ES-I3 (cell line): ENCODE measurements around the gene HDHD5.

Experiments
- H3K36me3 ChIP-seq: 2 replicates; pipeline ENCODE4 v1.6.1; 2013; ENCODE audit warnings: mild to moderate bottlenecking, low read length, control low read depth, moderate library complexity; ENCODE audit not compliant: insufficient read depth
- H3K4me1 ChIP-seq: 2 replicates; pipeline ENCODE4 v1.6.1; 2013; ENCODE audit warnings: mild to moderate bottlenecking, control low read depth, low read length; ENCODE audit not compliant: insufficient read depth
- H3K9ac ChIP-seq: 2 replicates; pipeline ENCODE4 v1.6.1; 2013; ENCODE audit warnings: low read depth, mild to moderate bottlenecking, low read length, moderate library complexity
- H3K9me3 ChIP-seq: 2 replicates; pipeline ENCODE4 v1.6.1; 2013; ENCODE audit warnings: mild to moderate bottlenecking, low read length, moderate library complexity; ENCODE audit not compliant: control insufficient read depth, insufficient read depth

The HDHD5 gene

DNA sequence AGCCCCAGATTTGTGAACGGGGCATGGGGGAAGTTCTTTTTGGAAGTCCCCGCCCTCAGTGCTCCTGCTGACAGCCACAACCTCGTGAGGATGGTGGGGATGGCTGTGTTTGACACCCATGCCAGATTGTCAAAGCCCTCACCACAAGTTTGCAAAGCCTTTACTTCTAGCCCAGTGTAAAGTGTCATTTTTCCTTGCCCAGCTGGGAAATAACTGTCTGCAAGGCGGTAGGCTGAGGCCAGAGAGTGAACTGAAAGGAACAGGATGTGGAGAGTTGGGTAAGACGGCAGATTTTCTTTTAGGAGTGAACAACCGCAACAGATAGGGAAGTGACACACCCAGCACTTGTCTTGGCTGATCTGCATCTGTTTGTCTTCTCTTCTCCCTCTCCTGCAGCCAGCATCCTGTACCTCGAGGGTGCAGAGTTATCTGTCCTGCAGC is 60.7 kb downstream of the HDHD5 start:
- Histone ChIP-seq H3K9me3 (no peaks in the 10 kb centered on the region), H3K9ac (no peak overlapping the region), H3K4me1 (no peaks in the 10 kb centered on the region), H3K36me3 (peaks cover 4% of the 10 kb centered on the region; the same call in 1 of the 2 replicates)

GRCh38 chr22:17097701-17098100 is 61.4 kb downstream of the HDHD5 start:
- H3K4me1 ChIP-seq = no peaks in the 10 kb centered on the region
- H3K9ac ChIP-seq = no peak overlapping the region
- peaks cover 4% of the 10 kb centered on the region; the same call in 1 of the 2 replicates for H3K36me3 ChIP-seq
- no peaks in the 10 kb centered on the region for H3K9me3 ChIP-seq

DNA sequence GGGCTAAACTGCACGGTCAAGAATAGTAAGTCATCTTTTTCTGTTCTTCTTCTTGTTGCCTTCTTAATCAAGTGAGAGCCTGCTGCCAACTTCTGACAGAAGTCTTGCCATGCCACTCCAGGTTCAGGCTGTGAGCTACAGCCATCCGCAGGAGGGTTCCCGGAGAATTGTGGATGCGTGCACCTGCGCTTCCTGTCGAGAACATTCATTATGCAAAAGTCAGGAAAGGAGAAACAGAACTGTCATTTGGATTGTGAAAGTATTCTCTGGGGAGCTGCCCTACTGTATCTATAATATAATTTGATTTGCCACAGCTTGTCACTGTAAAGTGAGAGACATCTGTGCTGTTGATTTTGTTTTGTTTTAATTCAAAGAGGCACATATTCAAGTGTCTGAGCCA is 62.0 kb downstream of the HDHD5 start:
- Histone ChIP-seq H3K9me3 (no peaks in the 10 kb centered on the region), H3K9ac (no peak overlapping the region), H3K4me1 (no peaks in the 10 kb centered on the region), H3K36me3 (peaks cover under 1% of the 10 kb centered on the region; the same call in 1 of the 2 replicates)

- H3K9ac ChIP-seq = no peak overlapping the region
- H3K36me3 ChIP-seq = no peaks in the 10 kb centered on the region; the same call in 1 of the 2 replicates
- H3K4me1 ChIP-seq = no peaks in the 10 kb centered on the region
- H3K9me3 ChIP-seq = no peaks in the 10 kb centered on the region
Measured at GRCh38 chr22:17096071-17096470, 63.0 kb downstream of the HDHD5 start.

- H3K4me1 ChIP-seq = no peaks in the 10 kb centered on the region
- no peak overlapping the region for H3K9ac ChIP-seq
- H3K9me3 ChIP-seq = no peaks in the 10 kb centered on the region
- H3K36me3 ChIP-seq = no peaks in the 10 kb centered on the region; the same call in 1 of the 2 replicates
Measured at GRCh38 chr22:17095538-17095937, 63.5 kb downstream of the HDHD5 start.

GRCh38 chr22:17093081-17093480 is 66.0 kb downstream of the HDHD5 start:
- no peak overlapping the region for H3K9ac ChIP-seq
- H3K4me1 ChIP-seq = no peaks in the 10 kb centered on the region
- H3K36me3 ChIP-seq = no peaks in the 10 kb centered on the region; the same call in 1 of the 2 replicates
- no peaks in the 10 kb centered on the region for H3K9me3 ChIP-seq

GRCh38 chr22:17091851-17092250 is 67.2 kb downstream of the HDHD5 start:
- H3K9ac ChIP-seq = no peak overlapping the region
- no peaks in the 10 kb centered on the region for H3K9me3 ChIP-seq
- no peaks in the 10 kb centered on the region for H3K36me3 ChIP-seq
- H3K4me1 ChIP-seq = no peaks in the 10 kb centered on the region

DNA sequence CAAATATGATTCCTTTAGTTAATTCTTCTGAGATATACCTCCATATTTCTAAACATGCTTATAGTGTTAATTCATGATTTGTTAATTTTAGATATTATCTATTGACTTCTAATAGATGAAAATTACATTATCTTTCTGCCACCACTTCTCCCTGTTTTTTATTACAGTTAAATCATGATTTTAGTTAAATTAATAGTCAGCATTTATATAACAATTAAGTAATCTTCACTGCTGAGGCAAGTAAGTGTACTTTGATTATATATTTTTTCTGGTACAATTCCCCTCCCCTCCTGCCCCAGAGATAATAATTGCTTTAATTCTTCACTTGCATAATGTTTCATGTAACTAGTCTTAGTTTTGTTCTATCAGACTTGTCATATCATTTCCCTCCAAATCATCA is 68.5 kb downstream of the HDHD5 start:
- Histone ChIP-seq H3K9ac (no peak overlapping the region), H3K4me1 (no peaks in the 10 kb centered on the region), H3K9me3 (no peaks in the 10 kb centered on the region), H3K36me3 (no peaks in the 10 kb centered on the region)
